Mucosa of gallbladder (tissue), 1 donor: ENCODE results near the gene ANXA9. TPM values are rescaled to one million over a fixed set of nuclear protein-coding genes. Genes with fewer than 3 reads are reported as not detected.
A peak's percentile ranks its signal among the peaks of the same experiment; 100 is the strongest.

ENCODE experiments used
- DNase-seq: peaks from one replicate; pipeline ENCODE4 v3.0.0-alpha.2; 2020; ENCODE audit warnings: low spot score
- total RNA-seq: library from RNA; stranded (reverse); gene quantifications from one replicate; pipeline ENCODE4 v1.2.1, GENCODE V29; 2021
- donor health status: DM: no; HTN: no; CAD: no.

The ANXA9 gene
- total RNA-seq: 25.1 TPM

GRCh38 chr1:150981805-150982712 lies at the start of gene ANXA9:
Gene ANXA9, plus strand, starts transcription at chr1:150982292. Its CDS starts 814 bp downstream, at chr1:150983106.
- peak; percentile 68 for DNase-seq

DNA sequence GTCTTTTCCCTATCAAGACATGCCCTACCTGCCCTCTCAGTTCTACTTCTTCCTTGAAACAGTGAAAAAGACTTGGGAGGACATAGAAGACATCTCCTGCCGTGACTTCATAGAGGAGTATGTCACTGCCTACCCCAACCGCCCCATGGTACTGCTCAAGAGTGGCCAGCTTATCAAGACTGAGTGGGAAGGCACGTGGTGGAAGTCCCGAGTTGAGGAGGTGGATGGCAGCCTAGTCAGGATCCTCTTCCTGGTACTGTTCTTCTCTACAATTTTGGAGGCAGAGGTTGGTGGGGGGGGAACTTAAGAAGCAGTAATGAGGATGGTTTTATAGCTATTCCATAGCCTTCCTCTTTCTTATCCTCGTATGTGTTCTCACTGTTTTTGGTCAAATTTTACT lies 37.2 kb upstream of the ANXA9 start:
- no peak for DNase-seq

- no peak for DNase-seq
Observed at GRCh38 chr1:150954708-150955107, 27.4 kb upstream of the ANXA9 start.

- no peak for DNase-seq
Observed at GRCh38 chr1:150955280-150955679, 26.8 kb upstream of the ANXA9 start.

DNA sequence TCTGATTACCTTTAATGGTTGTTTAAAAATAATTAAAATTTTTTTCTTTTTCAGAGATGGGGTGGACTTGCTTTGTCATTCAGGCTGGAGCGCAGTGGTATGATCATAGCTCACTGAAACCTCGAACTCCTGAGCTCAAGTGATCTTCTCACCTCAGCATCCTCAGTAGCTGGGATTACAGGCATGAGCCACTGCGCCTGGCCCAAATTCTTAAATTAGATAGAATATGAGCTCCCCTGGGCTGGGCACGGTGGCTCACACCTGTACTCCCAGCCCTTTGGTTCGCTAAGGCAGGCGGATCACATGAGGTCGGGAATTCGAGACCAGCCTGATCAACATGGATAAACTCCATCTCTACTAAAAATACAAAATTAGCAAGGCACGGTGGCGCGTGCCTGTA lies 24.4 kb upstream of the ANXA9 start:
- no peak for DNase-seq

- no peak for DNase-seq
Observed at GRCh38 chr1:150960646-150961045, 21.4 kb upstream of the ANXA9 start.

GRCh38 chr1:150961756-150962155 lies 20.3 kb upstream of the ANXA9 start:
- no peak for DNase-seq

DNA sequence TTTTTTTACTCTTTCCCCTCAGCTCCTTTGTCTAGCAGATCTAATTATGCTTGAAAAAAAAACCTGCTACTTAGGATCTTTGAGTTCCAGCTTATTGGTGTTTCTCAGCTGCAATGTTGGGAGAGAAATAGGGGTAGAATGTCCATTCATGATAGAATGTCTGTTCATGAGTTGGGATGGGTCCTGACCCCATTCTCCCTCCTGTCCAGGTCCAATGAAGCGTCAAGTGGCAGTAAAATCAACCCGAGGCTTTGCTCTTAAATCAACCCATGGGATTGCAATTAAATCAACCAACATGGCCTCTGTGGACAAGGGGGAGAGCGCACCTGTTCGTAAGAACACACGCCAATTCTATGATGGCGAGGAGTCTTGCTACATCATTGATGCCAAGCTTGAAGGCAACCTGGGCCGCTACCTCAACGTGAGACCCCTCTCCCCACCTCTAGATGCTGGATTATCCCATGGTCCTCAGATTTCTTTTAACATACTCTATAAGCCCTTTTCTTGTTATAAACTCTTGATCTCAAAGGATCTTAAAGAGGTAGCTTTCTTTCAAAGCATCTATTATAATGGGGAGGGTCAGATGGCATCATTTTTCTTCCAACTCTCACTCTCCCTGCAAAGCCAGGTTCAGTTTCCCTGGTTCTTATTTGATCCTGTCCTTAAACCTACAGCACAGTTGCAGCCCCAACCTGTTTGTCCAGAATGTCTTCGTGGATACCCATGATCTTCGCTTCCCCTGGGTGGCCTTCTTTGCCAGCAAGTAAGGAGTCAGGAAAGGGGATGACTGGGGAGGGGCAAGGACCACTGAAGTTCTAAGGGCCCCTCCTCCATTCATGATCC lies 18.6 kb upstream of the ANXA9 start:
- DNase-seq: no peak

- no peak for DNase-seq
Observed at GRCh38 chr1:150964164-150964489, 18.0 kb upstream of the ANXA9 start.

DNA sequence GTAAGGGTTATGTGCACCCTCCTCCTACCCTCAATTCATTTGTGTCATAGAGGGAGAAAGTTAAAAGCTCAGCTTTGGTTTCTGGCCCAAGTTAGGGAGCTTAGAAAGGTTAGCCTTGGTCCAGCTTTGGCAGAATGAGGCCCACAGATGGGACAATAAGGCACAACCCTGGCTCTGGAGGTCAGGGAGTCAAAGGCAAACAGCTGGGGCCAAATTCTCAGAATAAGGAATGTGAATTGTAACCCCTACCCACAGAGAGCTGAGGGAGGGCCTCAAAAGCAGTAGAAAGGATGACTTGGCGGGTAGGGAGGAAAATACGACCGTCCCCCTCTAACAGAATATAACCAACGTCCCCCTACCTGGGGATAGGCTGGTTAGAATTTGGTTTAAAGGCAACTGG lies 16.5 kb upstream of the ANXA9 start:
- no peak for DNase-seq

DNA sequence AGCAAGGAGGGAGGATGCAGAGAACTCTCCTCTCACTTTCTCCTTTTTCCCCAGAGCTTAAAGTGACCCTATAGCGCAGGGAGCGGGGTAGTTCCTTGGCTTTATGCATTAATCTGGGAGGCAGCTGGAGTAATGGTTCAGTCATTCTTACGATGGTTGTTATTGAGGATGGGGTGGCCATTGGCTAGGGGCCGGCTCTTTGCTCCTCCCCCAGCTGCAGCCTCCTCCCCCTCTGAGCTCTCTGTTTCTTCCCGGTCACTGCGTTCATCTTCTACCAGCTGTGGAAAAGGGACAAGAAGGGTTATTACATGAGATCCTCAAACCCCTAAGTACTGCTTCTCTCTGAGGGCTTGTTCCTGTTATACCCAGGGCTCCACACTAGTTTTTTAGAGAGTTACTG lies 16.1 kb upstream of the ANXA9 start:
- no peak for DNase-seq

- DNase-seq: no peak
Observed at GRCh38 chr1:150967936-150968335, 14.2 kb upstream of the ANXA9 start.

DNA sequence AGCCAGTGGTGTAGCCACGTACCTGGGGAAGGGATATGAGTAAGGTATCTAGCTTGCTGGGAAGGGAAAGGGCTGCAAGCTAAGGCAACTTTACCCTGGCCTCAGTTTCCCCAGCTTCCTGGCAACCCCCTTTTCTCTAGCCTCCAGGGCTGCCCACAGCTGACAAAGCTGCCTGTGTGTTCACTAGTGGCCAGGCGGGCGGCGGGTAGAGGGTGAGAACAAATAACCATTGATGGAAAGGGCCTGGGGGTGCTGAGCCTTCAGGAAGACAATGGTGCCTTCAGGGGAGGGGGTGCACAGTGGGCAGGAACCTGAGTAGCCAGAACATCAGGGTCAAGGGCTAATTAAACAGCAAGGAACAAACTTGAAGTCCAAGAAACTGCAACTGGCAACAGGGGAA lies 13.6 kb upstream of the ANXA9 start:
- DNase-seq: no peak

DNA sequence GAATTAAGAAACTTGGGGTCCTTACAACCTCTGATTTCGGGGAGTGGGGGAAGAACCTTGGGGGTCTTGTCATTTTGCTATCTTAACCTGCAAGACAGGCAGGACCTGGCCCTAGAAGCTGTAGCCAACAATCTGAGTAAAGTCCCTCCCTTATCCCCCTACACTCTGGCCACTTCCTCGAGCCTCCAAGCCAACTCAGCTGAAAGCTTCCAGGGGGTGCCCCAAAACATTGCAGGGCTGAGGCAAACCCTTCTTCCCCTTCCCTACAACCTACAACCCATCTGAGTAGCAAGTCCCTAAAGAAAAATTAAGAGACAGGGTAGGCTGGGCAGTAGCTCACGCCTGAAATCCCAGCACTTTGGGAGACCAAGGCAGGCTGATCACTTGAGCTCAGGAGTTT lies 12.5 kb upstream of the ANXA9 start:
- no peak for DNase-seq

- DNase-seq: peak; percentile 92
Observed at GRCh38 chr1:150970808-150971582, 11.1 kb upstream of the ANXA9 start.

GRCh38 chr1:150971583-150972416 lies 10.3 kb upstream of the ANXA9 start:
- DNase-seq: peak; percentile 63

- no peak for DNase-seq
Observed at GRCh38 chr1:150972417-150972940, 9.6 kb upstream of the ANXA9 start.

DNA sequence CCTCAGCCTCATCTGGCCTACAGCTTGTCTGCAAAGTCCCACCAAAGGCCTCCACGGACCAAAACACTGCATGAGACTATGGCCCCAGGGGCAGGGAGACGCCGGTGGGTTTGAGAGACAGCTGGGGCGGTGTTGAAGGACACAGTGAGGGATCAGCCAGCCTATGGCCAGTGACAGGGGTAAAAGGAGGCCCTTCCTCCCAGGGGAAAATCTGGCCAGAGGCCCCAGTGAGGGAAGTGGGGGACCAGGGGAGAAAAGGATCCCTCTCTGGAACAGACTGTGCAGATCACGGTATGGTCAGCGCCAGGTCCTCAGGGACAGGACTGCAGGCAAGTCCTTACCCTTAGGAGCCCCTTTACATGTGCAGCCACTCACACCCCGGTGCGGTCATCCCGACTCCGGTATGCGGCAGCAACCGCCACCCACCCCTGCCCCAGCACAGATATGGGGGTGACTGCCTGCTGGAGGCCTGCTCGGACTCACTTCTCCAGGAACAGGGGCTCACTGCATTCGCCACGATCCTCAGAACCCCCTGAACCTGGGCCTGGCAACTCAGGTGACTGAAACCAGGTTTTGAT lies 8.7 kb upstream of the ANXA9 start:
- DNase-seq: no peak

DNA sequence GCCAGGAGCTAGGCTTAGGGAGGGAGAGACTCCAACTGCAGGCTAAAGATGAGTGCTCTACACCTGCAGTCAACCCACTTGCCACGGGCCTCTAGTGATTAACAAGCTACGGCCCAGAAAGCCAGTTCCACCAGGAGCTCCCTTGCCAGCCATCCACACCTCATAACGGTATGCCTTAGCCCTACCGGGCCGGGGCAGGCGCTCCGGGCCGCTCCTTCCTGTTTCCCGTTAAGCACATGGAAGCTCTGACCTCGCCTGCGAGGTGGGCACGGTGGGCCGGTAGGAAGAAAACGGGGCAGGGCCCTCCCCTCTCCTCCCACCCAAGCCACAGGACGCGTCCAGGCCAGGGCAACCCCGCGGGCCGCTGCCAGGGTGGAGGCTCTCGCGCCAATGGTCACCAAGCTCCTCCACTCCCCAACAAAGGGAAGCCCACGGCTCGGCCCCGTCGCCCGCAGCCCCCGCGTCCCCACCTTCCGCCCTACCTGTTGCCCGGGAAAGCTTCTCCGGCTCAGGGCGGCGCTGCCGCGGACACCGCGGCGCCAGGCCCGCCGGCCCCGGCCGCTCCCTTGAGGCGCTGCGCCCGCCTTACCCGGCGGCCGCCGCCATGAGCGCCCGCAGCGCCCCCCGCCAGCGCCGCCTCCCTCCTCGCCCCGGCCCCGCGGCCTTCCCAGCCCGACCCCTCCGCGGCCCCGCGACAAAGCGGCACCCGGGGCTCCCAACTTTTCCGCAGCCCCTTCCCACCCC lies 8.1 kb upstream of the ANXA9 start:
- no peak for DNase-seq
